SK-N-SH (cell line): ENCODE measurements around the gene KIR2DL3.
"Not testable (repeated sequence)": the region's sequence is repeated elsewhere in the genome, so short reads cannot be mapped to it uniquely, and the experiment has no call there.

Source experiments
- CTCF ChIP-seq: fragments of 200-600 bp; sonication (generic); IDR thresholded peaks from 2 replicates; pipeline ENCODE4 v1.6.1; 2017; ENCODE audit warnings: antibody characterized with exemption, mild to moderate bottlenecking, moderate library complexity
- RFX5 ChIP-seq: IDR thresholded peaks from 2 replicates; pipeline ENCODE4 v1.6.1; 2012; ENCODE audit warnings: mild to moderate bottlenecking, improper control_type of control experiment, low read length
- TF ChIP-seq, protein P1 (sequence below): fragments of 150-350 bp; IDR thresholded peaks from 2 replicates; pipeline ENCODE4 v1.6.1; 2017; ENCODE audit warnings: antibody characterized with exemption, low read length, low read depth, borderline replicate concordance

GRCh38 chr19:54770511-54770910 is 32.2 kb downstream of the KIR2DL3 start:
- TF ChIP-seq CTCF, RFX5: not testable (repeated sequence)
- TF ChIP-seq, protein P1, sequence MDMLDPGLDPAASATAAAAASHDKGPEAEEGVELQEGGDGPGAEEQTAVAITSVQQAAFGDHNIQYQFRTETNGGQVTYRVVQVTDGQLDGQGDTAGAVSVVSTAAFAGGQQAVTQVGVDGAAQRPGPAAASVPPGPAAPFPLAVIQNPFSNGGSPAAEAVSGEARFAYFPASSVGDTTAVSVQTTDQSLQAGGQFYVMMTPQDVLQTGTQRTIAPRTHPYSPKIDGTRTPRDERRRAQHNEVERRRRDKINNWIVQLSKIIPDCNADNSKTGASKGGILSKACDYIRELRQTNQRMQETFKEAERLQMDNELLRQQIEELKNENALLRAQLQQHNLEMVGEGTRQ = not testable (repeated sequence)
